Endodermal cell (in vitro differentiated cells): ENCODE measurements around the gene TSHZ2. TPM values are rescaled to one million over a fixed set of nuclear protein-coding genes. Genes with fewer than 3 reads are reported as not detected.

Source experiments
- DNase-seq: peaks from one replicate; pipeline ENCODE4 v3.0.0-alpha.2; 2017
- H3K27ac ChIP-seq: 2 replicates; pipeline ENCODE4 v1.5.1; 2013; ENCODE audit warnings: mild to moderate bottlenecking, low read depth, low read length, moderate library complexity
- H3K27me3 ChIP-seq: 2 replicates; pipeline ENCODE4 v1.6.1; 2013; ENCODE audit warnings: mild to moderate bottlenecking, low read length, moderate library complexity; ENCODE audit not compliant: insufficient read depth, control insufficient read depth, poor library complexity, severe bottlenecking
- H3K36me3 ChIP-seq: 2 replicates; pipeline ENCODE4 v1.7.0; 2013; ENCODE audit warnings: mild to moderate bottlenecking, low read length, moderate library complexity; ENCODE audit not compliant: control insufficient read depth, insufficient read depth
- H3K4me1 ChIP-seq: one replicate; pipeline ENCODE4 v1.7.0; 2013; ENCODE audit warnings: low read length; ENCODE audit not compliant: control insufficient read depth, insufficient read depth
- H3K4me3 ChIP-seq: 2 replicates; pipeline ENCODE4 v1.5.1; 2013; ENCODE audit warnings: mild to moderate bottlenecking, low read length, moderate library complexity
- H3K9ac ChIP-seq: 2 replicates; pipeline ENCODE4 v1.6.1; 2013; ENCODE audit warnings: mild to moderate bottlenecking, low read length, moderate library complexity; ENCODE audit not compliant: poor library complexity, severe bottlenecking; ENCODE audit errors: extremely low read depth
- H3K9me3 ChIP-seq: 2 replicates; pipeline ENCODE4 v1.6.1; 2013; ENCODE audit warnings: mild to moderate bottlenecking, low read length, moderate library complexity; ENCODE audit not compliant: control insufficient read depth
- H3K27ac Mint-ChIP-seq: 2 replicates; pipeline ENCODE4 v1.8.0; 2020; ENCODE audit warnings: mixed read lengths
- H3K27me3 Mint-ChIP-seq: 2 replicates; pipeline ENCODE4 v1.8.0; 2021; ENCODE audit warnings: mild to moderate bottlenecking, mixed read lengths; ENCODE audit not compliant: insufficient read depth
- H3K36me3 Mint-ChIP-seq: 2 replicates; pipeline ENCODE4 v1.8.0; 2020; ENCODE audit warnings: low read depth, mixed read lengths
- H3K4me1 Mint-ChIP-seq: 2 replicates; pipeline ENCODE4 v1.8.0; 2020; ENCODE audit warnings: mixed read lengths
- H3K4me3 Mint-ChIP-seq: 2 replicates; pipeline ENCODE4 v1.8.0; 2020; ENCODE audit warnings: mild to moderate bottlenecking, moderate library complexity, mixed read lengths
- H3K9me3 Mint-ChIP-seq: 2 replicates; pipeline ENCODE4 v1.8.0; 2020; ENCODE audit warnings: mild to moderate bottlenecking, mixed read lengths
- CTCF ChIP-seq: fragments of 200-600 bp; sonication (generic); conservative IDR thresholded peaks from 2 replicates; pipeline ENCODE4 v1.5.0; 2021; ENCODE audit warnings: antibody characterized with exemption, mild to moderate bottlenecking
- WGBS, 2 experiments: methylation state at CpG; one replicate each; pipeline versions ENCODE4 v1.1.5 to v1.1.7; 2013; ENCODE audit warnings: missing lambda C conversion rate in 2 of 2, mixed read lengths in 1 of 2; ENCODE audit not compliant: insufficient coverage in 1 of 2, insufficient read length in 1 of 2; 5-methylcytosine and 5-hydroxymethylcytosine counted together
- total RNA-seq, 2 donors: library from RNA; stranded (reverse); fragmentation: NEBNext Ultra II Directional in 1 of 2; extraction: Animal tissue kit (Norgen Biotek cat#: 25700) in 1 of 2; gene quantifications; 2 replicates in 1 of 2; 3 replicates in 1 of 2; pipeline ENCODE4 v1.2.1, GENCODE V29; 2021

TSHZ2 gene
- total RNA-seq, 2 donors from 2014 or later = 0.07 to 0.31 TPM

- WGBS, 2 experiments = 83 to 84% methylated on average over 3 to 4 of the region's 5 CpGs
- H3K9ac ChIP-seq = no peak overlapping the region
These were observed 60.3 kb downstream of the TSHZ2 start for GRCh38 chr20:53032478-53032932.

GRCh38 chr20:53033176-53033575 is 61.0 kb downstream of the TSHZ2 start:
- Histone ChIP-seq H3K9ac (no peak overlapping the region), H3K4me3 (no peak overlapping the region), H3K4me1 (no peaks in the 10 kb centered on the region), H3K27ac (no peak overlapping the region), H3K36me3 (no peaks in the 10 kb centered on the region), H3K27me3 (no peaks in the 10 kb centered on the region), H3K9me3 (no peaks in the 10 kb centered on the region)
- H3K4me3 Mint-ChIP-seq = no peak overlapping the region
- H3K27me3 Mint-ChIP-seq = peaks cover 2% of the 10 kb centered on the region
- H3K27ac Mint-ChIP-seq = no peak overlapping the region
- H3K9me3 Mint-ChIP-seq = no peaks in the 10 kb centered on the region
- H3K4me1 Mint-ChIP-seq = peaks cover 5% of the 10 kb centered on the region
- no peaks in the 10 kb centered on the region for H3K36me3 Mint-ChIP-seq
- WGBS, 2 experiments = 56 to 79% methylated on average over 3 to 6 of the region's 6 CpGs
- DNase-seq = no peak
- no peak for TF ChIP-seq CTCF

More at GRCh38 chr20:53032478-53032932, 60.3 kb downstream of the TSHZ2 start:
- H3K27ac Mint-ChIP-seq = no peak overlapping the region
- no peaks in the 10 kb centered on the region for H3K9me3 ChIP-seq
- H3K4me1 Mint-ChIP-seq = peaks cover 5% of the 10 kb centered on the region
- no peaks in the 10 kb centered on the region for H3K9me3 Mint-ChIP-seq
- H3K27me3 ChIP-seq = no peaks in the 10 kb centered on the region
- H3K4me1 ChIP-seq = no peaks in the 10 kb centered on the region
- peaks cover 2% of the 10 kb centered on the region for H3K27me3 Mint-ChIP-seq
- no peak overlapping the region for H3K4me3 ChIP-seq
- TF ChIP-seq CTCF = no peak
- H3K36me3 Mint-ChIP-seq = no peaks in the 10 kb centered on the region
- H3K4me3 Mint-ChIP-seq = no peak overlapping the region
- H3K36me3 ChIP-seq = no peaks in the 10 kb centered on the region
- no peak overlapping the region for H3K27ac ChIP-seq
- no peak for DNase-seq

- Mint-ChIP-seq H3K36me3 (no peaks in the 10 kb centered on the region), H3K9me3 (no peaks in the 10 kb centered on the region), H3K27ac (peak overlapping the region; percentile 1), H3K4me1 (peaks cover 5% of the 10 kb centered on the region), H3K27me3 (peaks cover 2% of the 10 kb centered on the region), H3K4me3 (no peak overlapping the region)
- Histone ChIP-seq H3K9ac (no peak overlapping the region), H3K4me1 (no peaks in the 10 kb centered on the region), H3K4me3 (no peak overlapping the region), H3K36me3 (no peaks in the 10 kb centered on the region), H3K9me3 (no peaks in the 10 kb centered on the region), H3K27me3 (no peaks in the 10 kb centered on the region), H3K27ac (no peak overlapping the region)
- no peak for TF ChIP-seq CTCF
- WGBS, 2 experiments = 53 to 64% methylated on average over 3 of the region's 3 CpGs
- DNase-seq = peak; percentile 51
These were observed 62.7 kb downstream of the TSHZ2 start for GRCh38 chr20:53034899-53035298.
